Medulla oblongata (tissue), 1 donor: ENCODE measurements around the gene STPG3.
"Not testable (repeated sequence)": the region's sequence is repeated elsewhere in the genome, so short reads cannot be mapped to it uniquely, and the experiment has no call there.

Experiments
- DNase-seq: peaks from one replicate; pipeline ENCODE4 v3.0.0-alpha.2; 2015; ENCODE audit errors: extremely low spot score

STPG3 gene

GRCh38 chr9:137244486-137245449 is 6.3 kb upstream of the STPG3 start:
- no peak for DNase-seq

GRCh38 chr9:137245450-137246421 is 5.3 kb upstream of the STPG3 start:
- no peak for DNase-seq

GRCh38 chr9:137247135-137247915 is 3.8 kb upstream of the STPG3 start:
- DNase-seq = no peak

- DNase-seq = no peak
Measured at GRCh38 chr9:137247916-137248175, 3.2 kb upstream of the STPG3 start.

- no peak for DNase-seq
Measured at GRCh38 chr9:137250329-137251193, 525 bp upstream of the STPG3 start.

GRCh38 chr9:137251490-137252268 is 593 bp downstream of the STPG3 start:
- DNase-seq = no peak

- no peak for DNase-seq
Measured at GRCh38 chr9:137252555-137253506, 1.7 kb downstream of the STPG3 start.

GRCh38 chr9:137253717-137254623 is 2.9 kb downstream of the STPG3 start:
- DNase-seq = no peak

- DNase-seq = peak; percentile 91
Measured at GRCh38 chr9:137254624-137255447, 3.8 kb downstream of the STPG3 start, which contains the start of gene NELFB. Gene NELFB, plus strand, starts transcription at chr9:137255327.

GRCh38 chr9:137255448-137256114 is 4.5 kb downstream of the STPG3 start:
- DNase-seq = no peak

GRCh38 chr9:137256362-137256761 is 5.3 kb downstream of the STPG3 start:
- DNase-seq = no peak

- no peak for DNase-seq
Measured at GRCh38 chr9:137256856-137257255, 5.8 kb downstream of the STPG3 start.

GRCh38 chr9:137262173-137262908 is 11.3 kb downstream of the STPG3 start:
- DNase-seq = not testable (repeated sequence)

GRCh38 chr9:137262909-137263285 is 11.8 kb downstream of the STPG3 start:
- no peak for DNase-seq

- DNase-seq = no peak
Measured at GRCh38 chr9:137263506-137263905, 12.4 kb downstream of the STPG3 start.

- no peak for DNase-seq
Measured at GRCh38 chr9:137264067-137264466, 13.0 kb downstream of the STPG3 start.
